Measurements from ENCODE around the gene BEST3.

- TF ChIP-seq EZH2 (IDR thresholded peaks at IDR 0.05; ENCODE audit: borderline replicate concordance, insufficient read depth, low read length, poor library complexity, severe bottlenecking) (no peak), RAD21 (conservative IDR thresholded peaks at IDR 0.05) (no peak), TAF1 (IDR thresholded peaks at IDR 0.05; ENCODE audit: low read depth) (no peak), POLR2AphosphoS5 (IDR thresholded peaks at IDR 0.05) (no peak), SMC3 (conservative IDR thresholded peaks at IDR 0.05; ENCODE audit: poor library complexity) (no peak), EP300 (conservative IDR thresholded peaks at IDR 0.05; ENCODE audit: poor library complexity, severe bottlenecking) (no peak), REST (IDR thresholded peaks at IDR 0.05; ENCODE audit: borderline replicate concordance) (no peak), MXI1 (conservative IDR thresholded peaks at IDR 0.05; ENCODE audit: poor library complexity, severe bottlenecking) (no peak)
- TF ChIP-seq, protein P1, sequence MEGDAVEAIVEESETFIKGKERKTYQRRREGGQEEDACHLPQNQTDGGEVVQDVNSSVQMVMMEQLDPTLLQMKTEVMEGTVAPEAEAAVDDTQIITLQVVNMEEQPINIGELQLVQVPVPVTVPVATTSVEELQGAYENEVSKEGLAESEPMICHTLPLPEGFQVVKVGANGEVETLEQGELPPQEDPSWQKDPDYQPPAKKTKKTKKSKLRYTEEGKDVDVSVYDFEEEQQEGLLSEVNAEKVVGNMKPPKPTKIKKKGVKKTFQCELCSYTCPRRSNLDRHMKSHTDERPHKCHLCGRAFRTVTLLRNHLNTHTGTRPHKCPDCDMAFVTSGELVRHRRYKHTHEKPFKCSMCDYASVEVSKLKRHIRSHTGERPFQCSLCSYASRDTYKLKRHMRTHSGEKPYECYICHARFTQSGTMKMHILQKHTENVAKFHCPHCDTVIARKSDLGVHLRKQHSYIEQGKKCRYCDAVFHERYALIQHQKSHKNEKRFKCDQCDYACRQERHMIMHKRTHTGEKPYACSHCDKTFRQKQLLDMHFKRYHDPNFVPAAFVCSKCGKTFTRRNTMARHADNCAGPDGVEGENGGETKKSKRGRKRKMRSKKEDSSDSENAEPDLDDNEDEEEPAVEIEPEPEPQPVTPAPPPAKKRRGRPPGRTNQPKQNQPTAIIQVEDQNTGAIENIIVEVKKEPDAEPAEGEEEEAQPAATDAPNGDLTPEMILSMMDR (IDR thresholded peaks at IDR 0.05; ENCODE audit: poor library complexity, severe bottlenecking), result no peak
Observed at GRCh38 chr12:69671597-69671996, 27.5 kb downstream of the BEST3 start.

Measured in neural cell (in vitro differentiated cells).